Dedifferentiated amniotic fluid mesenchymal stem cell (primary cell): ENCODE measurements around the gene C12orf76.

Source experiments
- DNase-seq: peaks from one replicate; pipeline ENCODE4 v3.0.0-alpha.2; 2016; ENCODE audit errors: extremely low spot score

The C12orf76 gene

GRCh38 chr12:109995686-109996482, 52.4 kb downstream of the C12orf76 start, which contains the start of gene GIT2:
GIT2 (minus strand) TSS chr12:109996368; CDS start chr12:109996224, 144 bp downstream.
- peak; percentile 87 for DNase-seq

- DNase-seq, result no peak
These were observed 53.0 kb downstream of the C12orf76 start for GRCh38 chr12:109995361-109995685.

GRCh38 chr12:109994401-109995175, 53.7 kb downstream of the C12orf76 start:
- DNase-seq, result no peak

- no peak for DNase-seq
These were observed 55.2 kb downstream of the C12orf76 start for GRCh38 chr12:109993091-109993490.

GRCh38 chr12:109991586-109991985, 56.7 kb downstream of the C12orf76 start:
- DNase-seq, result no peak
